ENCODE results near the gene TAX1BP3.

- TF ChIP-seq CTCF (IDR thresholded peaks at IDR 0.05; ENCODE audit: low read depth, low read length) (no peak), EZH2phosphoT487 (IDR thresholded peaks at IDR 0.05; ENCODE audit: low read depth) (no peak)
Measured at GRCh38 chr17:3712811-3713463, 44.6 kb upstream of the TAX1BP3 start.

Data from OCI-LY3 (cell line).